Measurements from ENCODE around the gene C1QTNF3.
"Not testable (repeated sequence)": the region's sequence is repeated elsewhere in the genome, so short reads cannot be mapped to it uniquely, and the experiment has no call there.

- TF ChIP-seq CTCF, POLR2A (IDR thresholded peaks at IDR 0.05): not testable (repeated sequence)
These were observed 36.5 kb upstream of the C1QTNF3 start for GRCh38 chr5:34079505-34079904.
